HEK293 (cell line): ENCODE measurements around the gene CEP70.

Experiments
- CTCF ChIA-PET: fragments of 350-600 bp; formaldehyde crosslinking; extraction: SDS; loops from one replicate; lab custom pipeline; 2021; ENCODE audit warnings: antibody characterized with exemption; lab: Yijun Ruan, JAX
- POLR2A ChIA-PET: fragments of 300-600 bp; formaldehyde crosslinking; extraction: SDS; loops from one replicate; lab custom pipeline; 2020; ENCODE audit warnings: antibody characterized with exemption, inconsistent platforms; lab: Yijun Ruan, JAX
- H3K27ac ChIP-seq: fragments of 200-500 bp; sonication (Bioruptor generic); 2 replicates; pipeline ENCODE4 v1.5.1; 2014; ENCODE audit warnings: low read depth, low read length, control low read depth, inconsistent platforms; ENCODE audit errors: extremely low read depth
- H3K36me3 ChIP-seq, 2 experiments: fragments of 200-500 bp in 1 of 2; sonication (Bioruptor generic) in 1 of 2; 1 replicate in 1 of 2; 2 replicates in 1 of 2; pipeline ENCODE4 v1.5.1; 2014 to 2017; ENCODE audit warnings: inconsistent platforms in 2 of 2, low read length in 2 of 2; ENCODE audit not compliant: control insufficient read depth in 2 of 2, insufficient read depth in 1 of 2
- H3K4me1 ChIP-seq: fragments of 200-500 bp; sonication (Bioruptor generic); 2 replicates; pipeline ENCODE4 v1.5.1; 2014; ENCODE audit warnings: mild to moderate bottlenecking, low read length, inconsistent platforms; ENCODE audit not compliant: control insufficient read depth, insufficient read depth
- H3K4me3 ChIP-seq: 2 replicates; pipeline ENCODE4 v1.5.1; 2011; ENCODE audit warnings: low read depth, mild to moderate bottlenecking, control low read depth, low read length, moderate library complexity
- H3K9me3 ChIP-seq: fragments of 200-500 bp; sonication (Bioruptor generic); 2 replicates; pipeline ENCODE4 v1.5.1; 2014; ENCODE audit warnings: low read depth, low read length, inconsistent platforms; ENCODE audit not compliant: control insufficient read depth, insufficient read depth
- ZNF677 ChIP-seq: fragments of 450-650 bp; IDR thresholded peaks from 2 replicates; pipeline ENCODE4 v1.5.0; 2018; ENCODE audit warnings: missing biosample characterization, mild to moderate bottlenecking, missing genetic modification characterization, moderate library complexity
- TF ChIP-seq, protein P1 (sequence below): fragments of 450-650 bp; formaldehyde crosslinking; IDR thresholded peaks from 2 replicates; pipeline ENCODE4 v1.5.1; 2016; ENCODE audit warnings: missing biosample characterization, missing genetic modification characterization, borderline replicate concordance
- TF ChIP-seq, protein P2 (sequence below): fragments of 450-650 bp; formaldehyde crosslinking; IDR thresholded peaks from 2 replicates; pipeline ENCODE4 v1.5.1; 2016; ENCODE audit warnings: missing biosample characterization, missing genetic modification characterization

CEP70 gene

DNA sequence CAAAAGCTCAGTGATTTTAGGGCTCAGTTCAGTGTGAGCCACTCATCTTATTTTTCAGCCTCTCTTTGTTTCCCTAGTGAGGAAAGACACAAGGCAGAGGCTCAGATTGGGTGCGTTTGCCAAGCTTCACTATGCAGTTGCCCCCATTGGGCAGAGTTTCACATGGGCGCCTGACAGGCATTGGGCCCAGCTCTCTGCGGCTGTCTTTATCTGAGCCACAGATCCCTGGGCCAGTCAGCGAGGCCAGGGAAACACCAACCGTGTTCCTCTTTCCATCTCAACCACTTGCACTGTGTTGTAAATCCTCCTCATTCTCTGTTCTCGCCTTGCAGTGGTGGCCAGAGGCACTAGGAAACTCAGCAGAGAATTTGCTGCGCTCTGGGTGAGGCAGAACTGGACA, 148.8 kb downstream of the CEP70 start:
- ChIA-PET POLR2A (no interaction called here), CTCF (interaction anchor here (0.7 kb wide), 1 partner anchor 413 kb away, joined by 3 read pairs; no protein-coding TSS in a partner anchor)

More for the DNA sequence above, 148.8 kb downstream of the CEP70 start:
- Histone ChIP-seq H3K4me3 (no peak overlapping the region), H3K36me3 (no peaks in the 10 kb centered on the region), H3K4me1 (no peaks in the 10 kb centered on the region), H3K9me3 (no peaks in the 10 kb centered on the region), H3K27ac (no peak overlapping the region)
- no peak for TF ChIP-seq ZNF677
- TF ChIP-seq, protein P1, sequence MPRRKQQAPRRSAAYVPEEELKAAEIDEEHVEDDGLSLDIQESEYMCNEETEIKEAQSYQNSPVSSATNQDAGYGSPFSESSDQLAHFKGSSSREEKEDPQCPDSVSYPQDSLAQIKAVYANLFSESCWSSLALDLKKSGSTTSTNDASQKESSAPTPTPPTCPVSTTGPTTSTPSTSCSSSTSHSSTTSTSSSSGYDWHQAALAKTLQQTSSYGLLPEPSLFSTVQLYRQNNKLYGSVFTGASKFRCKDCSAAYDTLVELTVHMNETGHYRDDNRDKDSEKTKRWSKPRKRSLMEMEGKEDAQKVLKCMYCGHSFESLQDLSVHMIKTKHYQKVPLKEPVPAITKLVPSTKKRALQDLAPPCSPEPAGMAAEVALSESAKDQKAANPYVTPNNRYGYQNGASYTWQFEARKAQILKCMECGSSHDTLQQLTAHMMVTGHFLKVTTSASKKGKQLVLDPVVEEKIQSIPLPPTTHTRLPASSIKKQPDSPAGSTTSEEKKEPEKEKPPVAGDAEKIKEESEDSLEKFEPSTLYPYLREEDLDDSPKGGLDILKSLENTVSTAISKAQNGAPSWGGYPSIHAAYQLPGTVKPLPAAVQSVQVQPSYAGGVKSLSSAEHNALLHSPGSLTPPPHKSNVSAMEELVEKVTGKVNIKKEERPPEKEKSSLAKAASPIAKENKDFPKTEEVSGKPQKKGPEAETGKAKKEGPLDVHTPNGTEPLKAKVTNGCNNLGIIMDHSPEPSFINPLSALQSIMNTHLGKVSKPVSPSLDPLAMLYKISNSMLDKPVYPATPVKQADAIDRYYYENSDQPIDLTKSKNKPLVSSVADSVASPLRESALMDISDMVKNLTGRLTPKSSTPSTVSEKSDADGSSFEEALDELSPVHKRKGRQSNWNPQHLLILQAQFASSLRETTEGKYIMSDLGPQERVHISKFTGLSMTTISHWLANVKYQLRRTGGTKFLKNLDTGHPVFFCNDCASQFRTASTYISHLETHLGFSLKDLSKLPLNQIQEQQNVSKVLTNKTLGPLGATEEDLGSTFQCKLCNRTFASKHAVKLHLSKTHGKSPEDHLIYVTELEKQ (tag by site-specific recombination), result no peak
- TF ChIP-seq, protein P2, sequence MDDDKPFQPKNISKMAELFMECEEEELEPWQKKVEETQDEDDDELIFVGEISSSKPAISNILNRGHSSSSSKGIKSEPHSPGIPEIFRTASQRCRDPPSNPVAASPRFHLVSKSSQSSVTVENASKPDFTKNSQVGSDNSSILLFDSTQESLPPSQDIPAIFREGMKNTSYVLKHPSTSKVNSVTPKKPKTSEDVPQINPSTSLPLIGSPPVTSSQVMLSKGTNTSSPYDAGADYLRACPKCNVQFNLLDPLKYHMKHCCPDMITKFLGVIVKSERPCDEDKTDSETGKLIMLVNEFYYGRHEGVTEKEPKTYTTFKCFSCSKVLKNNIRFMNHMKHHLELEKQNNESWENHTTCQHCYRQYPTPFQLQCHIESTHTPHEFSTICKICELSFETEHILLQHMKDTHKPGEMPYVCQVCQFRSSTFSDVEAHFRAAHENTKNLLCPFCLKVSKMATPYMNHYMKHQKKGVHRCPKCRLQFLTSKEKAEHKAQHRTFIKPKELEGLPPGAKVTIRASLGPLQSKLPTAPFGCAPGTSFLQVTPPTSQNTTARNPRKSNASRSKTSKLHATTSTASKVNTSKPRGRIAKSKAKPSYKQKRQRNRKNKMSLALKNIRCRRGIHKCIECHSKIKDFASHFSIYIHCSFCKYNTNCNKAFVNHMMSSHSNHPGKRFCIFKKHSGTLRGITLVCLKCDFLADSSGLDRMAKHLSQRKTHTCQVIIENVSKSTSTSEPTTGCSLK (tag by site-specific recombination), result no peak
